SH-SY5Y (cell line): ENCODE data around the gene GDF3.

Experiments used
- GATA2 ChIP-seq: IDR thresholded peaks from 2 replicates; pipeline ENCODE4 v1.6.1; 2011; ENCODE audit warnings: mild to moderate bottlenecking, low read depth, low read length
- GATA3 ChIP-seq: IDR thresholded peaks from 2 replicates; pipeline ENCODE4 v1.6.1; 2011; ENCODE audit warnings: low read depth, mild to moderate bottlenecking, low read length, moderate library complexity

Gene GDF3

DNA sequence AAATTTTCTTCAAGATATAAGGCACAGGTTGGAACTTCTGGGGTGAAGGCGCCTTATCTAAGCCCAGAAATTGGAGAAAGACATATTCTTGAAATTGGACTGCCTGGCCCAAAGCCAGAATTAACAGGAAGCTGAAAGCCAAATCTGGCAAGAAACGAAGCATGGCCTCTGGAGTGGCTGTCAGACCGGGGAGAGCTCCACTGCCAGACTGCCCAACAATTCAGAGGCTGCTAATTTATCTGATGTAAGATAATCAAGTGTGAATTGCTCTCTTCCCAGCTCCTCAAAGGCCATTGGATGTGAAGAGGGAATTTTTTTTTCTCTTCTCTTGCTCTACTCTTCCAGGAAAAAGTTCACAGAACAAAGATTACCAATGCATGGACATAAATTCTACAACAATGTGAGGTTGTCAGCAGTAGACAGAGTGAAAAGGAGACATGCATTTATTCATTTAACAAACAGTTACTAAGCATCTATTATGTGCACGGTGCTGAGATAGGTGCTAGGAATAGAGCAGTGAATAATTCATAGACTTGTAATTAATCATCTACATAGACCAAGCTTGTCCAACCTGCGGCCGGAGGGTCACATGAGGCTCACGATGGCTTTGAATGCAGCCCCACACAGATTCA is at the start of gene GDF3:
GDF3 (minus strand) TSS at position 210 of the 632 bp plus-strand sequence; CDS start at position 163, 47 bp downstream.
- TF ChIP-seq GATA2: no peak
- TF ChIP-seq GATA3: no peak

DNA sequence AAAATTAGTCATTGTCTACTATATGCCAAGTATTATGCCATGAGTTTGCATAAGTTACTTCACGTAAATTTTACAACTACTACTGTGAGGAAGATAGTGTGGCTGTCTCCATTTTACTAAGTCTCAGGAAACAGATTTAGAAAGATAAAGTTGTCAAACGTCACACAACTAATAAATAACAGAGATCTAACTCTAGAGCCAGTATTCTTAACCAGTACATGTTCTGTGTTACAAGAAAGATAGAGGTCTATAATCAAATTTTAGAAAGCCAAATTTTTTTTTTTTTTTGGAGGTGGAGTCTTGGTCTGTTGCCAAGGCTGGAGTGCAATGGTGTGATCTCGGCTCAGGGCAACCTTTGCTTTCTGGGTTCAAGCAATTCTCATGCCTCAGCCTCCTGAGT is 37.4 kb upstream of the GDF3 start:
- TF ChIP-seq GATA2 (no peak), GATA3 (no peak)

DNA sequence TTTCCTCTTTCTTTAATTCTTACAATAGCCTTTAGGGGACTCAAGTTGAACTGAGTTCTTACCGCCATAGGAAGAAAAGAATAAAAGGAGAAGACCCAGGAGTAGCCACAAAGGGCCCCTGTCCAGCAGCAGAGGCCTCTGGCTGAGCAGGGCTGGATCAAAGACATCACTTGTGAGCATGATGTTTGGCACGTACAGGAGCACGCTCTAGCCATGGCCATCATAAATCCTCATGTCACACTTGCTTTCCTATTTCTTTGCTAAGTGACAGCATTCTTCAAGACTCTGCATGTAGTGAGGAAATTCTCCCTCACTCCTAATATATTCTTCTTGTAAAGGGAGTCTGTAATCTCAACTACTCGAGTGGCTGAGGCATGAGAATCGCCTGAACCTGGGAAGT is 35.9 kb upstream of the GDF3 start:
- TF ChIP-seq GATA2: no peak
- TF ChIP-seq GATA3: no peak

DNA sequence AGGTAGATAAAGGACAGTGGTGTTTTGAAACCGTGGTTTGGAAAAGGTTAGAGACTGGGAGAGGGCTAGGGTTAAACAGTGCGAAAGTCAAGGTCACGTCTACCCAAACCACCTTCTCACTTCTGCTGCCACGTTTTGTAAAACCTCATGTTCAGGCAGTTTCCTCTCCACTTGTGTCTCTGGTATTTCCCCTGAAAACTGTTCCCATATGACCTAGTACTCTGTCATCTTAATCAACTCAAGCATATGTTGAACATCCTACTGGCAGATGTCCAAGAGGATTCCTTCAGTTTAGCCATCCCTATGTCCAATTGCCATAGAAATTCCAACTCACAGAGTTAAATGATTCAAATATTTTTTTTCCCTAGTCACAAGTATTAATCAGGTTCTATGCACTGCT is 34.2 kb upstream of the GDF3 start:
- no peak for TF ChIP-seq GATA2

DNA sequence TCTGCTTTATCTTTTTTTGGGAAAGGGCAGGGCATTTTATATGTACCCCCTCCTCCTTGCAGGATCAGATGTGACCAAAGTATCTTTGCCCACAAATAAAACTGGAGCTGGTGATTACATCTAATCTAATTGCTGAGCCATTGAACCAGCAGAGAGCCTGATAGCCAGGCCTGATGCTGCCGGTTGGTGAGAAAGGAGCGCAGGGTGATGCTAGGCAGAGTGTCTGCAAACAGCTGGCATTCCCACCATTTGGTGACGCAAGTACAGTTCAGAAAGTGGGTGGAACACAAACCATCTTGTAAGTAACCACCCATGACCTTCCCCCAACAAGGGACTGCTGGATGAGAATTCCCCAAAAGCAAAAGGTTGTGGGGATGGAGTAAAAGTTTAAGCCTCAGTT is 28.4 kb upstream of the GDF3 start:
- TF ChIP-seq GATA2 (no peak), GATA3 (no peak)

DNA sequence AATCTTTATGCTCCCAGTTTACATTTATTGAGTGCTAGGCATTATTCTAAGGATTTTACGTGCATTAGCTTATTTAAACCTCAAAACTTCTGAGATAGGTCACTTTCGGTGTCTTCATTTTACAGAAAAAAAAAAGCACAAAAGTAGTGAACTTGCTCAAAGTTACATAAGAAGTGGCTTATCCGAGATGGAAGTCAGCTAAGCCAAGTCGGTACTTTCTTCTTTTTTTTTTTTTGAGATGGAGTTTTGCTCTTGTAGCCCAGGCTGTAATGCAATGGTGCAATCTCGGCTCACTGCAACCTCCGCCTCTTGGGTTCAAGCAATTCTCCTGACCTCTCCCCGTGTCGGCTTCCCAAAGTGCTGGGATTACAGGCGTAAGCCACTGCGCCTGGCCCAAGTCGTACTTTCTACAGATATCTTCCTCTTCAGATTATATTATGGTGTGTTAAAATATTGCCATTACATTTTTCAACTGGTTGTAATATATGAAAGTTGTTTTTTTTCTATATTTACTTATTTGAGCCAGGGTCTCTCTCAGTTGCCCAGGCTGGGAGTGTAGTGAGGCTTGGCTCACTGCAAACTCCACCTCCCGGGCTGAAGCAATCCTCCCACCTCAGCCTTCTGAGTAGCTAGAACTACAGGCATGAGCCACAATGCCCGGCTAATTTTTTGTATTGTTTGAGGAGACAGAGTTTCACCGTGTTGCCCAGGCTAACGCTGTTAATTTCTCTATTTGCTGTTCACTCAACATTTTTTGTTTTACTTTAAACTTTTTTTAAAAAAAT is 24.6 kb upstream of the GDF3 start:
- TF ChIP-seq GATA3 (no peak), GATA2 (no peak)

DNA sequence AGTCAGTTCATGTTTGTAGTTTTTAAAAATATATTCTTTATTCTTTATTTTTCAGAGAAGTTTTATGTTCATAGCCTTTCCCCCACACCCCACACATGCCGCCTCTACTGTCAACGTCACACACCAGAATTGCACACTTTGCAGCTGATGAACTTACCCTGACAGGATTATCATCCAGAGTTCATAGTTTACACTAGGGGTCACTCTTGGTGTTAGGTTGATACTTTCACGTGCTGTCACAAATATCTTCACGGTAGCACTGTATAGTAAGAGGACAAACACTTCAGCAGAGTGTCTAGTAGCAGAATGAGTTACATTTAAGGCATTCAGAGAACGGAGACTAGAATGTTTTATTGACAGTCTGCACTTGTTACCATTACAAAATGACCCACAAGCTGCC is 20.8 kb upstream of the GDF3 start:
- TF ChIP-seq GATA2 (no peak), GATA3 (no peak)

DNA sequence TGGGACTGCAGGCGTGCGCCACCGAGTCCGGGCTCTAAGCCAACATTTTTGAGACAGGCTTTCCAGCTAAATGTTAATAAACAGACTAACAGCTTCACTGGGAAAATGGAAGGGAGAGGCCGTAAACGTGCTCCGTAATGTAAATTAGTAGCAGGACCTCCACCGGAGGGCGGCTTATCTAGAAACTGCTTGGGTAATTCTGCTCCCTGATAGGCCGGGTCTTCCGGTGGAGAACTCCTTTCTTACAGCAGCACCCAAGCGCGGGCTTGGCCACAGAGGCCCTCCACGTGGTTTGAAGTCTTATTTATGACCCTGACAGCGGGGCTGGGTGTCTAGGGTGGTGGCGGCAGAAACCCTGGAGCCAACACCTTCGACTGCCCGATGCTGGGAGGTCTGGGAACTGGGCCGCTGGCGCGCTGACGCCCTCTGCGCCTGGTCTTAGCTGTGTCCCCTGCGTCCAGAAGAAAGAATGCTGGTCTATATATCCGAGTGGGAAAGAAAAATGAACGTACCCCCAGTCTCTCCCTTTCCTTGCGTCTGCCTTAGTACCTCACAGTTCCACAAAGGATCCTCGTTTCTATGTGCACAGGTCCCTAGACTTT is 17.4 kb upstream of the GDF3 start:
- TF ChIP-seq GATA2: no peak
- TF ChIP-seq GATA3: no peak

DNA sequence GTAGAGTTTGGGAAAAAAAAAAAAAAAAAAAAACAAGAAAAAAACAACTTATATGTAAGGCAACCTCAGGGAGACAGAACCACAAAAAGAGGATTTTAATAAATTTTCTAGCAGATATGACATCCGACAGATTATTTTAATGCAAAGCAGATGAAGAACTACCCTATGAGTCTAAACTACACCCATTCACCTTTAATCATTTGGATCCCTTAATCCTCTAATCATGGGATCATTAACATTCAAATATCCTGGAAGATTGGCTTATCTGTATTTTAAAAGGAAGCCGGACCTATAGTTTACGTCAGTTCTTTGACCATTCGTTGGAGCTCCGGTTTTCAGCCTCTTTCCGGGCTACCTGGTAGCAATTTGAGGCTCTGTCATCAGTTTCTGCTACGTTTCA is 15.6 kb upstream of the GDF3 start, which contains the start of gene DPPA3:
DPPA3 (plus strand) TSS at position 301 of the 400 bp plus-strand sequence. CDS start 138 bp downstream, outside the sequence.
- no peak for TF ChIP-seq GATA3
- TF ChIP-seq GATA2: no peak

DNA sequence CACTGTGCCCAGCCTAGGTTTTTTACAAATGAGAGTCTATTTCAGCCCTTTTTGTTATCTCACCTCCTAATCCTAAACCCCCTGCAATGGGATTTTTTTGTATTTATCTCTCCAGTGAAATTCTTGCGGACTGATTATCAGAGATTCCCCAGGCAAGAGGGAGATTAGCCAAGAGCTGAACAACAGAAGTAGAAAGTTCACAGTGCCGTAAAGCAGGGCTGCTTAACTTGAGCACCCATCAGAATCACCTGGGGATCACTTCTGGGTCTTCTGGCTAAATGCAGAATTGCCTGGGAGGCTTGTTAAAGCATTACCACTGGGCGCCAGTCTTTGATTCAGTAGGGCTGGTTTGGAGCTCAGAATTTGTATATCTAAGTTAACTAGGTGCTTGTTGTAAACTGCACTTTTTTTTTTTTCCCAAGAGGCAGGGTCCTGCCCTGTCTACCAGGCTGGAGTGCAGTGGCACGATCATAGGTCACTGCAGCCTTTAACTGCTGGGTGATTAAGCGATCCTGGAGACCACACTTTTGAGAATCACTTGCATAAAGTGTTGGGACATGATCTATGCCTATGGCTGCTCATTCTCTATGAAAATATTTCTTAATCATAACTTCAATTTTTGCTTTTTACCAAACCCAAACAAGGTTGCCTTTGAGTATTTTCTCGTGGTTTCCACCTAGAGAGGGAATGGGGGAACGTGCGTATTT is 14.5 kb upstream of the GDF3 start:
- TF ChIP-seq GATA3: no peak
- TF ChIP-seq GATA2: no peak

DNA sequence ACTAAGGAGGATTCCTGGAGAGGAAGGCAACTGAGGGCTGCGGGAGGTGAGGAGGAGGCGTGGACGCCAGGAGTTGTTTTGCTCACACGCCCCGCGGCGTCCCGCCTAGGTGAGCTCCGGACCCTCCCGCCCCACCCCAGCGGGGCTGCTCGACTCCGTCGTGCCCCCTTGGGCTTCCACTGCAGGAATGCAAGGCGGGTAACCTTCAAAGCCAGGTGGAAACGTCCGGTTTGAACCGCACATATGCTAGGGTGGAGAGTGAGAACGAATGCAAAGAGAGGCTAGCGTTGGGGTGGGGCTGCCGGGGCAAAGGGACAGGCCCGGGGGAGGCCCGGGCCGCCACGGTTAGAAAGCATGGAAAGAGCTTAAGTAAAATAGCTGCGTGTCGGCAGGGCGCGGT is 10.3 kb upstream of the GDF3 start:
- no peak for TF ChIP-seq GATA3
- no peak for TF ChIP-seq GATA2

DNA sequence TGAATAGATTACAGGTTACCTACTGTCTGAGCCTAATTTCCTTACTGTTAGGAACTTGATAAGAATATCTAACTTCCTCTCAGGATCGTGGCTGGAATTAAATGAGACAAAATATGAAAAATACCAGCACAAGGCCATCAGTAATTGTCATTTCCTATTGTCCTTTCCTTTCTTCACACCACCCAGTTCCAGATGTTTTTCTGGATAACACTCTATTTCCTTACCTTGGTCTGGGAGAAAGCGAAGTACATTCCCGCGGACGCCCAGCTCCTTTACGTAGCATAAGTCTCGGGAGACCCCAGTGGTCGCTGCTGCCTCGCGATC is 376 bp downstream of the GDF3 start:
- TF ChIP-seq GATA2 (no peak), GATA3 (no peak)

DNA sequence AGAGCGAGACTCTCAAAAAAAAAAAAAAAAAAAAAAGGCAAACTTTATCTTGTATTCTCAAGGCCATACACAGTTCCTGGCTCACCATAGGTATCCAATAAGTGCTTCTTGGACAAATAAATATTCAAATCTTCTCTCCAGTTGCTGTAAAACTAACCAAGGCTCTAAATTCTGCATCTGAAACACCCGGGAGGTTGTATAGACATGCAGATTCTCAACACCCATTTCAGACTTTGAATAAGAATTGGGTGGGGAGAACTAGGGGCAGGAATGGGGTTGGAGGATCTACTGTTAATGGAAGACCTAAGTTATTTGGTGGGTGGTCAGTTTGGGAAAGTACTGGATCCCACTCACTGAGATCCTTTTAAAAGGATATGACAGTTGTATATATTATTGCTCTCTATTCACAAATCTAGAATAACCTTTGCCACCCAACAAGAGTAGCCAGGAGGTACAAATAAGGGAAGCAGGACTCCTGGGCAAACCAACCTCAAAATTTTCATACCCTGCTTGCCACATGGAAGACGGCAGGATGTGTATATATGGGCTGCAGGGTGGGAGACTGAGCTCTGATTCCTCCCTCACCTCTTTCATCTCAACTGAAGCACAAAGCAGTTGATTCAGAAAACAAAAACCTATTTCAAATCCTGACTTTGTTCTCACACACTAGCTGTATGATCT is 879 bp downstream of the GDF3 start:
- TF ChIP-seq GATA2 (no peak), GATA3 (no peak)

DNA sequence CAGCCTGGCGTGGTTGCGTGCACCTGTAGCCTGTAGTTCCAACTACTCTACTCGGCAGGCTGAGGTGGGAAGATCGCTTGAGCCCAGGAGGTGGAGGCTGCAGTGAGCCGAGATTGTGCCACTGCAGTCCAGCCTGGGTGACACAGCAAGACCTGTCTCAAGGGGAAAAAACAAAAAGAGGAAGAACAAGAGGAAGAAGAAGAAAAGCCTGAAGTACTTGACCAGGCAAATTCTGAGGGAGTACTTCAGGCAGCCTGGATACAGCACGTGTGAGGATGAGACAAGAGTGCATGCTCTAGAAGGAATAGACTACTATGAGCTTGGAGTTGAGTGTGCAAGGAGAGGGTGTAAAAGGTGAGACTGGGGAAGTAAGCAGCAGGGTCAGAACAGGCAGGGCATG is 1.8 kb downstream of the GDF3 start:
- TF ChIP-seq GATA3 (no peak), GATA2 (no peak)
